ENCODE measurements around the gene CCDC85B.

GRCh38 chr11:65891219-65892136, 1.0 kb downstream of the CCDC85B start:
- TF ChIP-seq CTCF (IDR thresholded peaks at IDR 0.05): no peak
- TF ChIP-seq POLR2A (IDR thresholded peaks at IDR 0.05): no peak

Measured in testis (tissue), 2 donors.